B cell (primary cell): Measurements from ENCODE around the gene PARD3B. TPM values are rescaled to one million over a fixed set of nuclear protein-coding genes. Genes with fewer than 3 reads are reported as not detected.

Experiments
- ATAC-seq: fragments of 200-7000 bp; cut with Tn5 transposase; one replicate; pipeline ENCODE4 v1.10.0; 2021; ENCODE audit warnings: low read depth, mild to moderate bottlenecking, moderate number of reproducible peaks, moderate library complexity
- CTCF ChIA-PET: fragments of 350-600 bp; sonication (Branson Sonifier 250); formaldehyde crosslinking; loops from one replicate; lab custom pipeline; 2021; ENCODE audit warnings: antibody characterized with exemption, inconsistent platforms; lab: Charles Lee
- POLR2A ChIA-PET: fragments of 350-600 bp; sonication (Branson Sonifier 250); formaldehyde crosslinking; loops from one replicate; lab custom pipeline; 2021; ENCODE audit warnings: antibody characterized with exemption; lab: Charles Lee
- DNase-seq: peaks from one replicate; pipeline ENCODE4 v3.0.0; 2013
- H2AFZ ChIP-seq: 2 replicates; pipeline ENCODE4 v1.6.1; 2012; ENCODE audit warnings: mild to moderate bottlenecking, low read depth, low read length; ENCODE audit not compliant: insufficient read depth, poor library complexity, severe bottlenecking
- H3K27ac ChIP-seq, 2 donors: 1 replicate in 1 of 2; 2 replicates in 1 of 2; pipeline ENCODE4 v1.5.1; 2012 to 2013; ENCODE audit warnings: low read length in 2 of 2, mild to moderate bottlenecking in 2 of 2, moderate library complexity in 1 of 2
- H3K27me3 ChIP-seq, 4 experiments: fragments of 200-600 bp in 1 of 4; sonication (generic) in 1 of 4; replicated peaks in 1 of 4; 1 replicate in 2 of 4; 2 replicates in 2 of 4; pipeline versions ENCODE4 v1.6.1 to v1.7.0; 2013 to 2016; ENCODE audit warnings: low read length in 3 of 4, mild to moderate bottlenecking in 2 of 4, mixed read lengths in 1 of 4, moderate library complexity in 1 of 4; ENCODE audit not compliant: insufficient read depth in 4 of 4, control insufficient read depth in 3 of 4; ENCODE audit errors: control extremely low read depth in 1 of 4
- H3K36me3 ChIP-seq, 2 experiments: replicated peaks in 1 of 2; 1 replicate in 1 of 2; 2 replicates in 1 of 2; pipeline versions ENCODE4 v1.6.1 to v1.7.1; 2013; ENCODE audit warnings: low read length in 1 of 2; ENCODE audit not compliant: insufficient read depth in 2 of 2, control insufficient read depth in 1 of 2; ENCODE audit errors: control extremely low read depth in 1 of 2, extremely low read depth in 1 of 2
- H3K4me1 ChIP-seq, 2 donors: fragments of 200-600 bp in 1 of 2; sonication (generic) in 1 of 2; 1 replicate in 1 of 2; 2 replicates in 1 of 2; pipeline versions ENCODE4 v1.5.1 to v1.6.1; 2013 to 2017; ENCODE audit warnings: low read length in 2 of 2; ENCODE audit not compliant: control insufficient read depth in 2 of 2, insufficient read depth in 2 of 2
- H3K4me2 ChIP-seq: replicated peaks from 2 replicates; pipeline ENCODE3; 2012; ENCODE audit warnings: mild to moderate bottlenecking, low read depth, low read length; ENCODE audit not compliant: poor library complexity, severe bottlenecking
- H3K4me3 ChIP-seq, 5 experiments: fragments of 200-600 bp in 1 of 5; sonication (generic) in 1 of 5; 1 replicate in 3 of 5; 2 replicates in 2 of 5; pipeline versions ENCODE4 v1.5.1 to v1.7.0; 2011 to 2016; ENCODE audit warnings: low read length in 4 of 5, mild to moderate bottlenecking in 4 of 5, low read depth in 2 of 5, control low read depth in 1 of 5, moderate library complexity in 1 of 5; ENCODE audit not compliant: insufficient read depth in 1 of 5; ENCODE audit errors: control extremely low read depth in 1 of 5, extremely low read depth in 1 of 5
- H3K79me2 ChIP-seq: fragments of 200-600 bp; sonication (generic); one replicate; pipeline ENCODE4 v1.6.0; 2016; ENCODE audit warnings: low read length; ENCODE audit not compliant: control insufficient read depth, insufficient read depth
- H3K9ac ChIP-seq: fragments of 200-600 bp; sonication (generic); 2 replicates; pipeline ENCODE4 v1.6.1; 2017; ENCODE audit warnings: mild to moderate bottlenecking, low read length, moderate library complexity
- H3K9me3 ChIP-seq, 3 donors: one replicate each; pipeline versions ENCODE4 v1.6.1 to v1.7.1; 2013; ENCODE audit warnings: low read length in 2 of 3; ENCODE audit not compliant: control insufficient read depth in 2 of 3, insufficient read depth in 1 of 3; ENCODE audit errors: control extremely low read depth in 1 of 3
- H4K20me1 ChIP-seq: 2 replicates; pipeline ENCODE4 v1.6.0; 2012; ENCODE audit warnings: mild to moderate bottlenecking, low read length; ENCODE audit not compliant: insufficient read depth, control insufficient read depth, poor library complexity, severe bottlenecking
- H3K27ac Mint-ChIP-seq: one replicate; pipeline ENCODE4 v1.8.0; 2021; ENCODE audit warnings: mixed read lengths
- H3K27me3 Mint-ChIP-seq: one replicate; pipeline ENCODE4 v1.8.0; 2021; ENCODE audit warnings: mixed read lengths
- H3K4me1 Mint-ChIP-seq: one replicate; pipeline ENCODE4 v1.8.0; 2021; ENCODE audit warnings: mixed read lengths
- H3K4me3 Mint-ChIP-seq: one replicate; pipeline ENCODE4 v1.8.0; 2021; ENCODE audit warnings: mixed read lengths
- H3K9me3 Mint-ChIP-seq: one replicate; pipeline ENCODE4 v1.8.0; 2022; ENCODE audit warnings: mixed read lengths; ENCODE audit not compliant: insufficient read depth
- EZH2 ChIP-seq: IDR thresholded peaks from 2 replicates; pipeline ENCODE4 v1.6.1; 2012; ENCODE audit warnings: borderline replicate concordance, low read depth, mild to moderate bottlenecking, moderate library complexity, low read length; ENCODE audit not compliant: insufficient read depth, poor library complexity, severe bottlenecking
- WGBS: methylation state at CpG from one replicate; pipeline ENCODE4 v1.1.5; 2013; ENCODE audit warnings: missing lambda C conversion rate; ENCODE audit not compliant: insufficient coverage; 5-methylcytosine and 5-hydroxymethylcytosine counted together
- intact Hi-C: fragments of 100-400 bp; cut with micrococcal nuclease; formaldehyde crosslinking; loops from one replicate; pipeline ENCODE4 v1.10.0; 2022
- polyA plus RNA-seq: library from polyadenylated mRNA; depleted of rRNA; stranded (reverse); fragments of >200 nt; gene quantifications from 2 replicates; pipeline ENCODE4 v1.2.3, GENCODE V29; 2012
- total RNA-seq, 2 donors: library from RNA; stranded (reverse); fragments of 120-200 nt in 1 of 2; gene quantifications; 1 replicate in 1 of 2; 2 replicates in 1 of 2; pipeline versions ENCODE4 v1.2.3 to v1.2.4, GENCODE V29; 2013 to 2022
- TF ChIP-seq, protein P1 (sequence below): fragments of 200-600 bp; IDR thresholded peaks from one replicate; pipeline ENCODE4 v1.8.0; 2022; ENCODE audit warnings: antibody characterized with exemption, mild to moderate bottlenecking

Gene PARD3B
- total and polyA plus RNA-seq, 2 donors (not counting 1 experiment from before 2014, with no cell fraction given) = not detected

DNA sequence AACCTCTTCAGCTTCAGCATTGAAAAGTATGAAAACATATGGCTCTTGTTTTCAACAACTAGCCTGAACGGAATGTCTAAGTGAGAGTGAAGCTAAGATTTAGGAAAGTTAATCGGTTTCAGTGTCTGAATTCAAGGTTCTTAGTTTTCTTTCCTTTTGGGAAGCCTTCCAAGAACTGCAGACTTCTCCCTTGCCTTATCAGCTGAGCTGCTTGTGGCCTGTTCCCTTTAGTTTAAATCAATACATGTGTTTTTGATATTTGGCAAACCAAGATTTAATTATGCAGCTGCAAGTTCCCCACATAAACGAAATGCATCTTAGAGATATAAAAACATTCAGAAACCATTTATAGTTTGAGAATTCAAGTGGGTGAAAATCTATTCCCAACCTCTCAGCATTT, 862.7 kb downstream of the PARD3B start:
- no peaks in the 10 kb centered on the region for H3K4me1 Mint-ChIP-seq
- Histone ChIP-seq H4K20me1 (no peaks in the 10 kb centered on the region), H3K27me3 (no peaks in the 10 kb centered on the region), H3K9ac (no peak overlapping the region), H3K79me2 (no peaks in the 10 kb centered on the region), H2AFZ (no peak overlapping the region), H3K27ac (no peak overlapping the region), H3K36me3 (no peaks in the 10 kb centered on the region), H3K9me3 (no peaks in the 10 kb centered on the region), H3K4me1 (no peaks in the 10 kb centered on the region), H3K4me2 (no peak overlapping the region), H3K4me3 (no peak overlapping the region)
- H3K9me3 Mint-ChIP-seq = no peaks in the 10 kb centered on the region
- no peak overlapping the region for H3K27ac Mint-ChIP-seq
- 30% methylated on average over 2 of the region's 3 CpGs for WGBS
- ATAC-seq (no peak), DNase-seq (no peak)
- peaks cover 5% of the 10 kb centered on the region for H3K27me3 Mint-ChIP-seq
- no peak overlapping the region for H3K4me3 Mint-ChIP-seq
- intact Hi-C loops = no loop called here
- ChIA-PET CTCF (no interaction called here), POLR2A (no interaction called here)
- TF ChIP-seq, protein P1, sequence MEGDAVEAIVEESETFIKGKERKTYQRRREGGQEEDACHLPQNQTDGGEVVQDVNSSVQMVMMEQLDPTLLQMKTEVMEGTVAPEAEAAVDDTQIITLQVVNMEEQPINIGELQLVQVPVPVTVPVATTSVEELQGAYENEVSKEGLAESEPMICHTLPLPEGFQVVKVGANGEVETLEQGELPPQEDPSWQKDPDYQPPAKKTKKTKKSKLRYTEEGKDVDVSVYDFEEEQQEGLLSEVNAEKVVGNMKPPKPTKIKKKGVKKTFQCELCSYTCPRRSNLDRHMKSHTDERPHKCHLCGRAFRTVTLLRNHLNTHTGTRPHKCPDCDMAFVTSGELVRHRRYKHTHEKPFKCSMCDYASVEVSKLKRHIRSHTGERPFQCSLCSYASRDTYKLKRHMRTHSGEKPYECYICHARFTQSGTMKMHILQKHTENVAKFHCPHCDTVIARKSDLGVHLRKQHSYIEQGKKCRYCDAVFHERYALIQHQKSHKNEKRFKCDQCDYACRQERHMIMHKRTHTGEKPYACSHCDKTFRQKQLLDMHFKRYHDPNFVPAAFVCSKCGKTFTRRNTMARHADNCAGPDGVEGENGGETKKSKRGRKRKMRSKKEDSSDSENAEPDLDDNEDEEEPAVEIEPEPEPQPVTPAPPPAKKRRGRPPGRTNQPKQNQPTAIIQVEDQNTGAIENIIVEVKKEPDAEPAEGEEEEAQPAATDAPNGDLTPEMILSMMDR = no peak
- TF ChIP-seq EZH2 = no peak

DNA sequence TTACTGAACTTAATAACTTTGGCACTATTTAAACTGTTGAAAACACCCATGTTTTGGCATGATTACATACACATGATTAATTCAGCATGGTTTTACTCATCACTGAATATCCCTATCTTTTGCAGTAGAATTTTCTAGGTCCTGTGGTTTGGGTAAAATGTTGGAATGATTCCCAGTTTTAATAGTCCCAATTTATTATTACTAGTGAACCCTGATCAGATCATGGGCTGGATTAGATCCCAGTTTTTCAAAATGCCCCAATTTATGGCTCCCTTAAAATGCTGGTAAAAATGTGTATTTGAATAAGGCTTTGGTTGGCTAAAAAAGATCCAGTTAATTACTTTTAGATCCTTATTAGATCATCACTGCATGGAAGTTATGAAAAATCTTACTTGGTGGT, 863.4 kb downstream of the PARD3B start:
- Mint-ChIP-seq H3K27ac (no peak overlapping the region), H3K9me3 (no peaks in the 10 kb centered on the region), H3K27me3 (peaks cover 5% of the 10 kb centered on the region), H3K4me3 (no peak overlapping the region), H3K4me1 (no peaks in the 10 kb centered on the region)
- Histone ChIP-seq H3K9ac (no peak overlapping the region), H3K4me1 (no peaks in the 10 kb centered on the region), H3K27ac (no peak overlapping the region), H2AFZ (no peak overlapping the region), H4K20me1 (no peaks in the 10 kb centered on the region), H3K27me3 (no peaks in the 10 kb centered on the region), H3K9me3 (no peaks in the 10 kb centered on the region), H3K79me2 (no peaks in the 10 kb centered on the region), H3K36me3 (no peaks in the 10 kb centered on the region), H3K4me3 (no peak overlapping the region), H3K4me2 (no peak overlapping the region)
- intact Hi-C loops = no loop called here
- ChIA-PET POLR2A (no interaction called here), CTCF (no interaction called here)
- DNase-seq (no peak), ATAC-seq (no peak)
- no peak for TF ChIP-seq EZH2
- TF ChIP-seq, protein P1 = no peak
